Prostate gland (tissue), 2 donors: ENCODE results near the gene CDK10. TPM values are rescaled to one million over a fixed set of nuclear protein-coding genes. Genes with fewer than 3 reads are reported as not detected.
"Not testable (repeated sequence)": the region's sequence is repeated elsewhere in the genome, so short reads cannot be mapped to it uniquely, and the experiment has no call there.

Source experiments
- DNase-seq: peaks from one replicate; pipeline ENCODE4 v3.0.0-alpha.2; 2019; ENCODE audit warnings: low spot score
- H3K27ac ChIP-seq, 2 donors: fragments of 200-600 bp; sonication (generic); 2 replicates each; pipeline ENCODE4 v1.5.1; 2017 to 2019
- H3K27me3 ChIP-seq: fragments of 200-600 bp; sonication (generic); replicated peaks from 2 replicates; pipeline ENCODE4 v1.5.1; 2019; ENCODE audit not compliant: insufficient read depth
- H3K36me3 ChIP-seq, 2 donors: fragments of 200-600 bp; sonication (generic); 1 replicate in 1 of 2; 2 replicates in 1 of 2; pipeline versions ENCODE4 v1.5.1 to v1.8.1; 2017 to 2019
- H3K4me1 ChIP-seq: fragments of 200-600 bp; sonication (generic); replicated peaks from 2 replicates; pipeline ENCODE4 v1.5.1; 2019
- H3K4me3 ChIP-seq, 2 donors: fragments of 200-600 bp; sonication (generic); 2 replicates each; pipeline ENCODE4 v1.5.1; 2017 to 2019
- H3K9me3 ChIP-seq: fragments of 200-600 bp; sonication (generic); 2 replicates; pipeline ENCODE4 v1.5.1; 2017
- CTCF ChIP-seq, 4 experiments: fragments of 200-600 bp in 2 of 4; fragments of 450-650 bp in 2 of 4; sonication (generic) in 2 of 4; IDR thresholded peaks; 1 replicate in 3 of 4; 2 replicates in 1 of 4; pipeline ENCODE4 v1.5.1; 2016 to 2019; ENCODE audit warnings: antibody characterized with exemption in 4 of 4, mild to moderate bottlenecking in 2 of 4, moderate library complexity in 2 of 4
- POLR2A ChIP-seq: fragments of 450-650 bp; IDR thresholded peaks from one replicate; pipeline ENCODE4 v1.6.1; 2016; ENCODE audit warnings: antibody characterized with exemption, mild to moderate bottlenecking
- POLR2AphosphoS5 ChIP-seq: sonication (generic); formaldehyde crosslinking; IDR thresholded peaks from one replicate; pipeline ENCODE4 v1.6.1; 2017; ENCODE audit warnings: antibody characterized with exemption
- WGBS: methylation state at CpG from one replicate; pipeline ENCODE4 v1.1.5; 2018; 5-methylcytosine and 5-hydroxymethylcytosine counted together
- intact Hi-C: fragments of 100-400 bp; cut with DNase I; formaldehyde crosslinking; loops from one replicate; pipeline ENCODE4 v1.14.2; 2022
- total RNA-seq, 2 donors: library from RNA; depleted of rRNA; stranded (reverse); fragments of >200 nt; gene quantifications; one replicate each; pipeline ENCODE4 v1.1.0, GENCODE V29; 2016

The CDK10 gene
- total RNA-seq, 2 donors from 2014 or later = 42.1 to 79.0 TPM

GRCh38 chr16:89693289-89693731 lies 6.8 kb downstream of the CDK10 start:
- H3K27ac ChIP-seq = no peak overlapping the region
- H3K4me3 ChIP-seq = no peak overlapping the region
- no peaks in the 10 kb centered on the region for H3K4me1 ChIP-seq
- H3K27me3 ChIP-seq = no peaks in the 10 kb centered on the region
- H3K36me3 ChIP-seq = peaks cover 0 to 5% of the 10 kb centered on the region in 2 donors
- DNase-seq = no peak
- no peak for TF ChIP-seq POLR2AphosphoS5
- intact Hi-C loops = no loop called here
- WGBS = 92% methylated on average over 11 of the region's 11 CpGs
- H3K9me3 ChIP-seq = no peaks in the 10 kb centered on the region

GRCh38 chr16:89693931-89694783 lies 7.7 kb downstream of the CDK10 start:
- DNase-seq = no peak
- Histone ChIP-seq H3K4me3 (no peak overlapping the region), H3K9me3 (no peaks in the 10 kb centered on the region), H3K36me3 (peaks cover 0 to 5% of the 10 kb centered on the region in 2 donors), H3K4me1 (no peaks in the 10 kb centered on the region), H3K27ac (no peak overlapping the region), H3K27me3 (no peaks in the 10 kb centered on the region)
- whole genome bisulfite sequencing = 89% methylated on average over 30 of the region's 32 CpGs
- intact Hi-C loops = no loop called here
- TF ChIP-seq POLR2AphosphoS5 = no peak
- TF ChIP-seq CTCF (IDR thresholded peaks at IDR 0.05) = no peak
- TF ChIP-seq POLR2A = no peak

GRCh38 chr16:89694784-89695085 lies 8.2 kb downstream of the CDK10 start:
- H3K27ac ChIP-seq, H3K36me3 ChIP-seq, H3K27me3 ChIP-seq, intact Hi-C loops, H3K4me3 ChIP-seq, H3K4me1 ChIP-seq, H3K9me3 ChIP-seq, DNase-seq: not testable (repeated sequence)
- WGBS = 86% methylated on average over 23 of the region's 23 CpGs

- WGBS = 86% methylated on average over 31 of the region's 31 CpGs
- no peak overlapping the region for H3K27ac ChIP-seq
Measured at GRCh38 chr16:89695086-89695874, 8.8 kb downstream of the CDK10 start.

GRCh38 chr16:89695875-89696669 lies 9.6 kb downstream of the CDK10 start:
- Histone ChIP-seq H3K36me3 (peaks cover 0 to 5% of the 10 kb centered on the region in 2 donors), H3K27ac (no peak overlapping the region), H3K27me3 (no peaks in the 10 kb centered on the region), H3K9me3 (no peaks in the 10 kb centered on the region), H3K4me3 (no peak overlapping the region), H3K4me1 (peaks cover 3% of the 10 kb centered on the region)
- intact Hi-C loops = no loop called here
- WGBS = 74% methylated on average over 23 of the region's 25 CpGs
- DNase-seq = no peak
- no peak for TF ChIP-seq POLR2A
- no peak for TF ChIP-seq CTCF (IDR thresholded peaks at IDR 0.05)
- TF ChIP-seq POLR2AphosphoS5 = no peak

More at GRCh38 chr16:89695086-89695874, 8.8 kb downstream of the CDK10 start:
- DNase-seq = no peak
- intact Hi-C loops = no loop called here
- H3K4me1 ChIP-seq = peaks cover 3% of the 10 kb centered on the region
- no peaks in the 10 kb centered on the region for H3K27me3 ChIP-seq
- no peaks in the 10 kb centered on the region for H3K9me3 ChIP-seq
- H3K4me3 ChIP-seq = no peak overlapping the region
- TF ChIP-seq CTCF (IDR thresholded peaks at IDR 0.05) = no peak
- TF ChIP-seq POLR2AphosphoS5 = no peak
- no peak for TF ChIP-seq POLR2A
- H3K36me3 ChIP-seq = peaks cover 0 to 5% of the 10 kb centered on the region in 2 donors
